Activated T-cell treated with anti-CD3 and anti-CD28 coated beads, Interleukin-2, amount 50 U/mL, for 24 hours (primary cell): ENCODE data around the gene INO80C.
"Not testable (repeated sequence)": the region's sequence is repeated elsewhere in the genome, so short reads cannot be mapped to it uniquely, and the experiment has no call there.

ENCODE experiments used
- DNase-seq: peaks from one replicate; pipeline ENCODE4 v3.0.0-alpha.2; 2020
- H3K27ac Mint-ChIP-seq: 2 replicates; pipeline ENCODE4 v1.8.0; 2020; ENCODE audit warnings: mild to moderate bottlenecking, mixed read lengths
- H3K27me3 Mint-ChIP-seq: 2 replicates; pipeline ENCODE4 v1.8.0; 2020; ENCODE audit warnings: mixed read lengths
- H3K36me3 Mint-ChIP-seq: 2 replicates; pipeline ENCODE4 v1.8.0; 2020; ENCODE audit warnings: low read depth, mixed read lengths
- H3K4me1 Mint-ChIP-seq: 2 replicates; pipeline ENCODE4 v1.8.0; 2020; ENCODE audit warnings: low read depth, mixed read lengths
- H3K4me3 Mint-ChIP-seq: 2 replicates; pipeline ENCODE4 v1.8.0; 2020; ENCODE audit warnings: mild to moderate bottlenecking, moderate library complexity, mixed read lengths
- H3K9me3 Mint-ChIP-seq: 2 replicates; pipeline ENCODE4 v1.8.0; 2020; ENCODE audit warnings: mixed read lengths

The INO80C gene

GRCh38 chr18:35466334-35466733, 31.4 kb downstream of the INO80C start:
- Mint-ChIP-seq H3K4me3 (no peak overlapping the region), H3K27ac (no peak overlapping the region), H3K9me3 (no peaks in the 10 kb centered on the region), H3K27me3 (no peaks in the 10 kb centered on the region), H3K36me3 (peaks cover 44% of the 10 kb centered on the region), H3K4me1 (peaks cover 1% of the 10 kb centered on the region)
- no peak for DNase-seq

- peaks cover 36% of the 10 kb centered on the region for H3K36me3 Mint-ChIP-seq
- no peaks in the 10 kb centered on the region for H3K9me3 Mint-ChIP-seq
- H3K27me3 Mint-ChIP-seq = no peaks in the 10 kb centered on the region
- H3K4me3 Mint-ChIP-seq = no peak overlapping the region
- DNase-seq = no peak
- H3K4me1 Mint-ChIP-seq = peaks cover 1% of the 10 kb centered on the region
- H3K27ac Mint-ChIP-seq = no peak overlapping the region
Observed at GRCh38 chr18:35465329-35465728, 32.4 kb downstream of the INO80C start.

GRCh38 chr18:35464831-35465279, 32.9 kb downstream of the INO80C start:
- H3K36me3 Mint-ChIP-seq = peaks cover 31% of the 10 kb centered on the region
- H3K4me1 Mint-ChIP-seq = peaks cover 1% of the 10 kb centered on the region
- H3K4me3 Mint-ChIP-seq = no peak overlapping the region
- no peaks in the 10 kb centered on the region for H3K27me3 Mint-ChIP-seq
- DNase-seq = no peak
- no peak overlapping the region for H3K27ac Mint-ChIP-seq
- H3K9me3 Mint-ChIP-seq = no peaks in the 10 kb centered on the region

- peaks cover 4% of the 10 kb centered on the region for H3K4me1 Mint-ChIP-seq
- H3K36me3 Mint-ChIP-seq = peaks cover 21% of the 10 kb centered on the region
- H3K27ac Mint-ChIP-seq = no peak overlapping the region
- H3K27me3 Mint-ChIP-seq = no peaks in the 10 kb centered on the region
- H3K4me3 Mint-ChIP-seq = no peak overlapping the region
- DNase-seq = no peak
- H3K9me3 Mint-ChIP-seq = no peaks in the 10 kb centered on the region
Observed at GRCh38 chr18:35463827-35464226, 33.9 kb downstream of the INO80C start.

- no peaks in the 10 kb centered on the region for H3K9me3 Mint-ChIP-seq
- no peak overlapping the region for H3K4me3 Mint-ChIP-seq
- no peak overlapping the region for H3K27ac Mint-ChIP-seq
- H3K4me1 Mint-ChIP-seq = peaks cover 5% of the 10 kb centered on the region
- peaks cover 14% of the 10 kb centered on the region for H3K36me3 Mint-ChIP-seq
- DNase-seq = no peak
- no peaks in the 10 kb centered on the region for H3K27me3 Mint-ChIP-seq
Observed at GRCh38 chr18:35463050-35463449, 34.7 kb downstream of the INO80C start.

- Mint-ChIP-seq H3K36me3 (no peaks in the 10 kb centered on the region), H3K4me1 (peaks cover 5% of the 10 kb centered on the region), H3K27ac (no peak overlapping the region), H3K4me3 (no peak overlapping the region), H3K9me3 (no peaks in the 10 kb centered on the region), H3K27me3 (no peaks in the 10 kb centered on the region)
- DNase-seq = no peak
Observed at GRCh38 chr18:35460736-35461161, 37.0 kb downstream of the INO80C start.

- DNase-seq = no peak
Observed at GRCh38 chr18:35459997-35460396, 37.8 kb downstream of the INO80C start.

GRCh38 chr18:35458677-35459441, 38.9 kb downstream of the INO80C start:
- H3K4me1 Mint-ChIP-seq = peaks cover 5% of the 10 kb centered on the region
- H3K9me3 Mint-ChIP-seq = no peaks in the 10 kb centered on the region
- no peaks in the 10 kb centered on the region for H3K36me3 Mint-ChIP-seq
- no peak for DNase-seq
- H3K4me3 Mint-ChIP-seq = no peak overlapping the region
- no peak overlapping the region for H3K27ac Mint-ChIP-seq
- no peaks in the 10 kb centered on the region for H3K27me3 Mint-ChIP-seq

More at GRCh38 chr18:35459997-35460396, 37.8 kb downstream of the INO80C start:
- Mint-ChIP-seq H3K9me3 (no peaks in the 10 kb centered on the region), H3K4me1 (peaks cover 5% of the 10 kb centered on the region), H3K36me3 (no peaks in the 10 kb centered on the region), H3K4me3 (no peak overlapping the region), H3K27me3 (no peaks in the 10 kb centered on the region), H3K27ac (no peak overlapping the region)

GRCh38 chr18:35458271-35458670, 39.5 kb downstream of the INO80C start:
- no peaks in the 10 kb centered on the region for H3K9me3 Mint-ChIP-seq
- no peak overlapping the region for H3K4me3 Mint-ChIP-seq
- no peak for DNase-seq
- H3K36me3 Mint-ChIP-seq = no peaks in the 10 kb centered on the region
- H3K27me3 Mint-ChIP-seq = no peaks in the 10 kb centered on the region
- peaks cover 5% of the 10 kb centered on the region for H3K4me1 Mint-ChIP-seq
- no peak overlapping the region for H3K27ac Mint-ChIP-seq

- no peak overlapping the region for H3K4me3 Mint-ChIP-seq
- no peaks in the 10 kb centered on the region for H3K36me3 Mint-ChIP-seq
- no peak for DNase-seq
- no peaks in the 10 kb centered on the region for H3K9me3 Mint-ChIP-seq
- peaks cover 3% of the 10 kb centered on the region for H3K4me1 Mint-ChIP-seq
- H3K27ac Mint-ChIP-seq = no peak overlapping the region
- H3K27me3 Mint-ChIP-seq = no peaks in the 10 kb centered on the region
Observed at GRCh38 chr18:35457140-35457704, 40.5 kb downstream of the INO80C start.

- Mint-ChIP-seq H3K4me1 (peaks cover 3% of the 10 kb centered on the region), H3K36me3 (no peaks in the 10 kb centered on the region), H3K27ac (no peak overlapping the region), H3K4me3 (no peak overlapping the region), H3K27me3 (no peaks in the 10 kb centered on the region), H3K9me3 (no peaks in the 10 kb centered on the region)
- DNase-seq = no peak
Observed at GRCh38 chr18:35455926-35456763, 41.6 kb downstream of the INO80C start.

- Mint-ChIP-seq H3K27me3 (no peaks in the 10 kb centered on the region), H3K4me3 (no peak overlapping the region), H3K36me3 (no peaks in the 10 kb centered on the region), H3K4me1 (peaks cover 3% of the 10 kb centered on the region), H3K27ac (no peak overlapping the region), H3K9me3 (no peaks in the 10 kb centered on the region)
- no peak for DNase-seq
Observed at GRCh38 chr18:35454803-35455202, 43.0 kb downstream of the INO80C start.

GRCh38 chr18:35453065-35453464, 44.7 kb downstream of the INO80C start:
- not testable (repeated sequence) for H3K27me3 Mint-ChIP-seq, DNase-seq, H3K36me3 Mint-ChIP-seq, H3K4me3 Mint-ChIP-seq, H3K4me1 Mint-ChIP-seq, H3K9me3 Mint-ChIP-seq, H3K27ac Mint-ChIP-seq

- Mint-ChIP-seq H3K4me3 (no peak overlapping the region), H3K27me3 (no peaks in the 10 kb centered on the region), H3K4me1 (no peaks in the 10 kb centered on the region), H3K27ac (no peak overlapping the region), H3K9me3 (no peaks in the 10 kb centered on the region), H3K36me3 (no peaks in the 10 kb centered on the region)
- DNase-seq = no peak
Observed at GRCh38 chr18:35451916-35452315, 45.8 kb downstream of the INO80C start.

GRCh38 chr18:35451032-35451431, 46.7 kb downstream of the INO80C start:
- Mint-ChIP-seq H3K36me3 (no peaks in the 10 kb centered on the region), H3K4me3 (no peak overlapping the region), H3K27me3 (no peaks in the 10 kb centered on the region), H3K27ac (no peak overlapping the region), H3K9me3 (no peaks in the 10 kb centered on the region), H3K4me1 (no peaks in the 10 kb centered on the region)
- no peak for DNase-seq
